Fibroblast of lung (primary cell): ENCODE results near the gene SIRT2. TPM values are rescaled to one million over a fixed set of nuclear protein-coding genes. Genes with fewer than 3 reads are reported as not detected.

Source experiments
- DNase-seq, 2 donors: peaks; one replicate each; pipeline versions ENCODE4 v3.0.0 to v3.0.0-alpha.2; 2010; ENCODE audit warnings: low read depth in 2 of 2
- H2AFZ ChIP-seq: 2 replicates; pipeline ENCODE4 v1.5.1; 2012; ENCODE audit warnings: low read length, control low read depth, inconsistent platforms
- H3K27ac ChIP-seq: 2 replicates; pipeline ENCODE4 v1.5.1; 2011; ENCODE audit warnings: low read length, control low read depth; ENCODE audit not compliant: insufficient read depth
- H3K27me3 ChIP-seq: 2 replicates; pipeline ENCODE4 v1.5.1; 2011; ENCODE audit warnings: mild to moderate bottlenecking, low read length; ENCODE audit not compliant: control insufficient read depth, insufficient read depth
- H3K36me3 ChIP-seq: 2 replicates; pipeline ENCODE4 v1.5.1; 2011; ENCODE audit warnings: low read length; ENCODE audit not compliant: control insufficient read depth, insufficient read depth
- H3K4me1 ChIP-seq: 2 replicates; pipeline ENCODE4 v1.5.1; 2011; ENCODE audit warnings: low read length; ENCODE audit not compliant: control insufficient read depth, insufficient read depth; ENCODE audit errors: extremely low read depth
- H3K4me2 ChIP-seq: 2 replicates; pipeline ENCODE4 v1.5.1; 2011; ENCODE audit warnings: low read length, control low read depth; ENCODE audit not compliant: insufficient read depth; ENCODE audit errors: extremely low read depth
- H3K4me3 ChIP-seq, 4 experiments: fragments of 200-600 bp in 1 of 4; sonication (generic) in 1 of 4; replicated peaks in 1 of 4; 2 replicates each; pipeline ENCODE4 v1.5.1; 2011 to 2016; ENCODE audit warnings: low read length in 4 of 4, low read depth in 3 of 4, mild to moderate bottlenecking in 3 of 4, control low read depth in 2 of 4, inconsistent platforms in 1 of 4, mixed read lengths in 1 of 4; ENCODE audit not compliant: insufficient read depth in 1 of 4; ENCODE audit errors: control extremely low read depth in 1 of 4
- H3K79me2 ChIP-seq: 2 replicates; pipeline ENCODE4 v1.5.1; 2012; ENCODE audit warnings: mild to moderate bottlenecking, low read length, inconsistent platforms; ENCODE audit not compliant: control insufficient read depth, insufficient read depth
- H3K9ac ChIP-seq: 2 replicates; pipeline ENCODE4 v1.5.1; 2011; ENCODE audit warnings: mild to moderate bottlenecking, low read length, control low read depth; ENCODE audit not compliant: insufficient read depth
- H3K9me3 ChIP-seq: 2 replicates; pipeline ENCODE4 v1.5.1; 2012; ENCODE audit warnings: low read depth, low read length; ENCODE audit not compliant: control insufficient read depth, insufficient read depth
- H4K20me1 ChIP-seq: 2 replicates; pipeline ENCODE4 v1.5.1; 2011; ENCODE audit warnings: low read length; ENCODE audit not compliant: control insufficient read depth, insufficient read depth; ENCODE audit errors: extremely low read depth
- EZH2 ChIP-seq: IDR thresholded peaks from 2 replicates; pipeline ENCODE4 v1.5.1; 2012; ENCODE audit warnings: low read length, control low read depth, mild to moderate bottlenecking; ENCODE audit errors: missing control alignments
- polyA plus RNA-seq, 2 donors: library from polyadenylated mRNA; depleted of rRNA in 1 of 2; stranded (reverse) in 1 of 2; unstranded in 1 of 2; fragments of >200 nt; gene quantifications; 2 replicates each; pipeline ENCODE4 v1.2.1, GENCODE V29; 2011 to 2012; ENCODE audit warnings: missing spikeins in 1 of 2
- total RNA-seq: library from RNA; depleted of rRNA; stranded (reverse); fragments of >200 nt; gene quantifications from 2 replicates; pipeline ENCODE4 v1.2.1, GENCODE V29; 2014
- TF ChIP-seq, protein P1 (sequence below), 2 donors: IDR thresholded peaks in 1 of 2; conservative IDR thresholded peaks in 1 of 2; 1 replicate in 1 of 2; 2 replicates in 1 of 2; pipeline ENCODE4 v1.5.1; 2011 to 2012; ENCODE audit warnings: low read length in 2 of 2, control low read depth in 1 of 2, inconsistent platforms in 1 of 2, low read depth in 1 of 2, mild to moderate bottlenecking in 1 of 2

Gene SIRT2
- total and polyA plus RNA-seq, 2 donors (not counting 1 experiment from before 2014, with no cell fraction given): 38.7 to 51.7 TPM

DNA sequence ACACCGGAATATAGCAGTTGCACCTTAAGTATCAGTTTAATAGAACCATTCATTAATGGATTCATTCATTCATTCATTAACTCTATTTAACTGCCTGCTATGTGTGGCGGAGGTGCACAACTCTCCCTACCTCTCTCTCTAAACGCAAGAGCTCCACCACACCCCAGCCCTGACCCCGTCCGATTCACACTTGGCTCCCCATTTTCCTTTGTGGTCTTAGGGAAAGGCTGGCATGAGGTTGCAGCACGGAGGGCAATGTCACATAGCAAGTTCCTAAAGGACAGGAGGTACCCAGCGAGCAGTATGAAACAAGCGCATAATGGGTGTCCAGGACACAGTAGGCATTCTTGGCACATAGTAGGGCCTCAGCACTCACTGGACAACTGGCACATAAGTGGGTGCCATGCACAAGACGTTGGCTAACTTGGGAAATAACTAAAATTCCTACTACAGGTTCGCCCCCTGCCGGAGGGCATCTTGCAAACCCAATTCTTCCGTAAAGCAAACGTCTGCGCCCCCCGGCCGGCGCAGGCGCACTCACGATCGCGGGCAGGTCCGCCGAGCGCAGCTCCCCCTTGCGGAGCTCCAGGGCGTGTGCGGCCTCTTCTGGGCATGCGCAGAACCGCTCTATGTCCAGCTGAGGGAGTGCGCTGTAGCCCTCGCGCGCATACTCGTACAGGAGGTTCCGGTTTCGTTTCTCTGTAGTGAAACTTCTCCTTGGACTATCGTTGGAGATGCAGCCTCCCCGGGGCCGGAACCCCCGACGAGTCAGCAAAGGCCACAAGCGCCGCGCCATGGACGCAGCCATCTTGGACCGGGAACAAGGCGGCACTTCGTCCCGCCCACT is 30.7 kb upstream of the SIRT2 start, which contains the start of gene SARS2:
Gene SARS2, minus strand, starts transcription at position 835 of the 847 bp plus-strand sequence. Its CDS starts 27 bp downstream, at position 808.
- H3K4me1 ChIP-seq: peaks cover 5% of the 10 kb centered on the region
- H2AFZ ChIP-seq: peak within 1 kb of the TSS; percentile 93
- peak within 1 kb of the TSS; percentile 78 to 98 (median 98) for H3K4me3 ChIP-seq
- no peaks in the 10 kb centered on the region for H4K20me1 ChIP-seq
- H3K9ac ChIP-seq: peak within 1 kb of the TSS; percentile 89
- TF ChIP-seq EZH2: no peak
- TF ChIP-seq, protein P1, sequence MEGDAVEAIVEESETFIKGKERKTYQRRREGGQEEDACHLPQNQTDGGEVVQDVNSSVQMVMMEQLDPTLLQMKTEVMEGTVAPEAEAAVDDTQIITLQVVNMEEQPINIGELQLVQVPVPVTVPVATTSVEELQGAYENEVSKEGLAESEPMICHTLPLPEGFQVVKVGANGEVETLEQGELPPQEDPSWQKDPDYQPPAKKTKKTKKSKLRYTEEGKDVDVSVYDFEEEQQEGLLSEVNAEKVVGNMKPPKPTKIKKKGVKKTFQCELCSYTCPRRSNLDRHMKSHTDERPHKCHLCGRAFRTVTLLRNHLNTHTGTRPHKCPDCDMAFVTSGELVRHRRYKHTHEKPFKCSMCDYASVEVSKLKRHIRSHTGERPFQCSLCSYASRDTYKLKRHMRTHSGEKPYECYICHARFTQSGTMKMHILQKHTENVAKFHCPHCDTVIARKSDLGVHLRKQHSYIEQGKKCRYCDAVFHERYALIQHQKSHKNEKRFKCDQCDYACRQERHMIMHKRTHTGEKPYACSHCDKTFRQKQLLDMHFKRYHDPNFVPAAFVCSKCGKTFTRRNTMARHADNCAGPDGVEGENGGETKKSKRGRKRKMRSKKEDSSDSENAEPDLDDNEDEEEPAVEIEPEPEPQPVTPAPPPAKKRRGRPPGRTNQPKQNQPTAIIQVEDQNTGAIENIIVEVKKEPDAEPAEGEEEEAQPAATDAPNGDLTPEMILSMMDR (conservative IDR thresholded peaks at IDR 0.05 in 1 of 2, IDR thresholded peaks at IDR 0.05 in 1 of 2; ENCODE audit: low read depth in 1 of 2, low read length in 2 of 2): peak; percentile 89 to 90
- peak within 1 kb of the TSS; percentile 94 for H3K4me2 ChIP-seq
- H3K27me3 ChIP-seq: no peaks in the 10 kb centered on the region
- peaks cover 25% of the 10 kb centered on the region for H3K79me2 ChIP-seq
- H3K27ac ChIP-seq: peak within 1 kb of the TSS; percentile 89
- DNase-seq: peak; percentile 88 to 95
- H3K9me3 ChIP-seq: no peaks in the 10 kb centered on the region
- peaks cover 5% of the 10 kb centered on the region for H3K36me3 ChIP-seq

DNA sequence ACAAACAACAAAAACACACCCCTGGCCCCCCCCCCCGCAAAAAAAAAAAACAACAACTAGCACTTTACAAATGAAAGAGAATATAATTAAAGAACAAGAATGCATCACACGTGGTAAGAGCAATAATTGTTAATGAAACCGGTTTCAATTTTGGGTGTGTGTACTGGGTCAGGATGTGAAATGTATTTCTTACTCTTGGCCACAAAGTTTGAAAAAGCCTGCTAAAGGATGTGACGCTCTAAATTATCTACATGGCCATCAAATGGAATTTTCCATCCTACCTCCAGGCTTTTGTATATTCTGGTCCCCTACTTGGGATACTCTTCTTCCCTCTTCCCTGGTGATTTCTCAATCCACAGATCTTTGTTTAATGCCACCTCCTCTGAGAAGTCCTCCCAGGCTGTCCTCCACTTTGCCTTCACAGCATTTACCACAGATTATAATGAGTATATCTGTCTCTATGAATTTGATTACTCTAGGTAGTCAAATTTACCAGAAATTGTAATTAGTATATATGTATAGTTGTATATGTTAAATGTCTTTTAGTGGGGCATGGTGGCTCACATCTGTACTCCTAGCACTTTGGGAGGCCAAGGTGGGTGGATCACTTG is 29.1 kb upstream of the SIRT2 start:
- no peak for DNase-seq
- no peaks in the 10 kb centered on the region for H4K20me1 ChIP-seq
- no peak overlapping the region for H3K9ac ChIP-seq
- no peak overlapping the region for H2AFZ ChIP-seq
- H3K9me3 ChIP-seq: no peaks in the 10 kb centered on the region
- H3K36me3 ChIP-seq: peaks cover 5% of the 10 kb centered on the region
- no peak overlapping the region for H3K4me2 ChIP-seq
- H3K4me3 ChIP-seq: no peak overlapping the region
- H3K79me2 ChIP-seq: peaks cover 25% of the 10 kb centered on the region
- H3K27ac ChIP-seq: no peak overlapping the region
- H3K27me3 ChIP-seq: no peaks in the 10 kb centered on the region
- peaks cover 5% of the 10 kb centered on the region for H3K4me1 ChIP-seq
- TF ChIP-seq EZH2: no peak
- TF ChIP-seq, protein P1 (conservative IDR thresholded peaks at IDR 0.05 in 1 of 2, IDR thresholded peaks at IDR 0.05 in 1 of 2; ENCODE audit: low read depth in 1 of 2, low read length in 2 of 2): no peak

DNA sequence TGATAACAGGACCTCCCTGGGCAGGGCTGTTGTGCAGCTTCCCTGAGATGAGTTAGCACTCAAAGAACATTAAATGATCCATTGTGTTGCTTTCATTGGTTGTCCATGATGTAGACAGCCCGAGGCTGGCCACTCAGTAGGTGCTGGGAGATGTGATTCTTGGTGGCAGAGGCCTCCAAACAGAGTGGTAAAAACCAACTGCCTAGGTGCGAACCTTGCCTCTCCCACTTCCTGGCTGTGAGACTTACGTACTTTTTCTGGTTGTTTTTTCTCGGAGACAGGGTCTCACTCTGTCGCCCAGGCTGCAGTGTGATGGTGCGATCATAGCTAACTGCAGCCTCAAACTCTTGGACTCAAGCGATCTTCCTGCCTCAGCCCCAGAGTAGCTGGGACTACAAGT is 25.0 kb upstream of the SIRT2 start:
- no peaks in the 10 kb centered on the region for H3K9me3 ChIP-seq
- no peak overlapping the region for H2AFZ ChIP-seq
- H3K27ac ChIP-seq: no peak overlapping the region
- no peaks in the 10 kb centered on the region for H3K4me1 ChIP-seq
- no peak overlapping the region for H3K9ac ChIP-seq
- no peak overlapping the region for H3K4me3 ChIP-seq
- H3K27me3 ChIP-seq: no peaks in the 10 kb centered on the region
- peaks cover 2% of the 10 kb centered on the region for H3K36me3 ChIP-seq
- TF ChIP-seq EZH2: no peak
- TF ChIP-seq, protein P1 (conservative IDR thresholded peaks at IDR 0.05 in 1 of 2, IDR thresholded peaks at IDR 0.05 in 1 of 2; ENCODE audit: low read depth in 1 of 2, low read length in 2 of 2): no peak
- peaks cover 2% of the 10 kb centered on the region for H3K79me2 ChIP-seq
- no peak for DNase-seq
- H4K20me1 ChIP-seq: no peaks in the 10 kb centered on the region
- no peak overlapping the region for H3K4me2 ChIP-seq
